ENCODE results near the gene LCE5A. TPM values are rescaled to one million over a fixed set of nuclear protein-coding genes. Genes with fewer than 3 reads are reported as not detected.

The LCE5A gene
- total RNA-seq, 1 donor from 2014 or later, result not detected

- H3K27me3 Mint-ChIP-seq, result no peaks in the 10 kb centered on the region
- no peaks in the 10 kb centered on the region for H3K4me1 Mint-ChIP-seq (ENCODE audit: low read depth)
- H3K27ac Mint-ChIP-seq, result no peak overlapping the region
- no peak for DNase-seq (ENCODE audit: low spot score, unreplicated experiment)
- TF ChIP-seq CTCF (IDR thresholded peaks at IDR 0.05; ENCODE audit: unreplicated experiment), result no peak
- peaks cover 1% of the 10 kb centered on the region for H3K36me3 Mint-ChIP-seq (ENCODE audit: insufficient read depth)
- no peak overlapping the region for H3K4me3 Mint-ChIP-seq (ENCODE audit: low read depth)
- peaks cover 66% of the 10 kb centered on the region for H3K9me3 Mint-ChIP-seq (ENCODE audit: low read depth)
Observed at GRCh38 chr1:152506899-152507498, 3.6 kb upstream of the LCE5A start.

- TF ChIP-seq CTCF (IDR thresholded peaks at IDR 0.05; ENCODE audit: unreplicated experiment), result no peak
- Mint-ChIP-seq H3K9me3 (ENCODE audit: low read depth) (peaks cover 64% of the 10 kb centered on the region), H3K27me3 (no peaks in the 10 kb centered on the region)
Observed at GRCh38 chr1:152511596-152511995, 993 bp downstream of the LCE5A start.

GRCh38 chr1:152513081-152513480 lies 2.5 kb downstream of the LCE5A start:
- Mint-ChIP-seq H3K27ac (no peak overlapping the region), H3K27me3 (no peaks in the 10 kb centered on the region), H3K9me3 (ENCODE audit: low read depth) (peaks cover 65% of the 10 kb centered on the region), H3K4me3 (ENCODE audit: low read depth) (no peak overlapping the region), H3K36me3 (ENCODE audit: insufficient read depth) (peaks cover 2% of the 10 kb centered on the region), H3K4me1 (ENCODE audit: low read depth) (no peaks in the 10 kb centered on the region)
- no peak for DNase-seq (ENCODE audit: low spot score, unreplicated experiment)
- no peak for TF ChIP-seq CTCF (IDR thresholded peaks at IDR 0.05; ENCODE audit: unreplicated experiment)

More at GRCh38 chr1:152511596-152511995, 993 bp downstream of the LCE5A start:
- Mint-ChIP-seq H3K36me3 (ENCODE audit: insufficient read depth) (peaks cover 2% of the 10 kb centered on the region), H3K27ac (no peak overlapping the region), H3K4me3 (ENCODE audit: low read depth) (no peak overlapping the region), H3K4me1 (ENCODE audit: low read depth) (no peaks in the 10 kb centered on the region)
- DNase-seq (ENCODE audit: low spot score, unreplicated experiment), result no peak

GRCh38 chr1:152514715-152515433 lies 4.3 kb downstream of the LCE5A start:
- Mint-ChIP-seq H3K9me3 (ENCODE audit: low read depth) (peaks cover 53% of the 10 kb centered on the region), H3K27ac (no peak overlapping the region), H3K4me1 (ENCODE audit: low read depth) (no peaks in the 10 kb centered on the region), H3K4me3 (ENCODE audit: low read depth) (no peak overlapping the region), H3K27me3 (no peaks in the 10 kb centered on the region), H3K36me3 (ENCODE audit: insufficient read depth) (peaks cover 1% of the 10 kb centered on the region)
- no peak for DNase-seq (ENCODE audit: low spot score, unreplicated experiment)
- no peak for TF ChIP-seq CTCF (IDR thresholded peaks at IDR 0.05; ENCODE audit: unreplicated experiment)

- no peak overlapping the region for H3K27ac Mint-ChIP-seq
- H3K4me1 Mint-ChIP-seq (ENCODE audit: low read depth), result no peaks in the 10 kb centered on the region
- no peaks in the 10 kb centered on the region for H3K27me3 Mint-ChIP-seq
- H3K9me3 Mint-ChIP-seq (ENCODE audit: low read depth), result peaks cover 48% of the 10 kb centered on the region
- H3K36me3 Mint-ChIP-seq (ENCODE audit: insufficient read depth), result peaks cover 1% of the 10 kb centered on the region
- no peak overlapping the region for H3K4me3 Mint-ChIP-seq (ENCODE audit: low read depth)
- no peak for TF ChIP-seq CTCF (IDR thresholded peaks at IDR 0.05; ENCODE audit: unreplicated experiment)
- DNase-seq (ENCODE audit: low spot score, unreplicated experiment), result no peak
Observed at GRCh38 chr1:152515434-152515783, 4.8 kb downstream of the LCE5A start.

Data from progenitor cell of endocrine pancreas (in vitro differentiated cells).